NCI-H2196 treated with DMSO at 0.1 percent for 48 hours (cell line): ENCODE data around the gene ARHGAP22.

Source experiments
- DNase-seq: peaks from one replicate; lab custom pipeline; 2025; ENCODE audit not compliant: unreplicated experiment; lab: John Stamatoyannopoulos, UW

ARHGAP22 gene

GRCh38 chr10:48517911-48518811, 86.7 kb downstream of the ARHGAP22 start:
- no peak for DNase-seq

- no peak for DNase-seq
These were observed 87.4 kb downstream of the ARHGAP22 start for GRCh38 chr10:48517482-48517881.

- no peak for DNase-seq
These were observed 88.0 kb downstream of the ARHGAP22 start for GRCh38 chr10:48516911-48517310.

GRCh38 chr10:48514916-48515315, 90.0 kb downstream of the ARHGAP22 start:
- DNase-seq, result no peak

GRCh38 chr10:48514255-48514654, 90.6 kb downstream of the ARHGAP22 start:
- DNase-seq, result no peak

- DNase-seq, result no peak
These were observed 92.0 kb downstream of the ARHGAP22 start for GRCh38 chr10:48512861-48513260.

- DNase-seq, result no peak
These were observed 93.0 kb downstream of the ARHGAP22 start for GRCh38 chr10:48511875-48512231.

GRCh38 chr10:48511066-48511874, 93.6 kb downstream of the ARHGAP22 start:
- no peak for DNase-seq

- DNase-seq, result no peak
These were observed 94.7 kb downstream of the ARHGAP22 start for GRCh38 chr10:48509974-48510692.

GRCh38 chr10:48508791-48509772, 95.8 kb downstream of the ARHGAP22 start:
- DNase-seq, result no peak

GRCh38 chr10:48507933-48508790, 96.7 kb downstream of the ARHGAP22 start:
- no peak for DNase-seq

GRCh38 chr10:48507494-48507893, 97.4 kb downstream of the ARHGAP22 start:
- DNase-seq, result no peak

- no peak for DNase-seq
These were observed 98.5 kb downstream of the ARHGAP22 start for GRCh38 chr10:48506147-48506917.

GRCh38 chr10:48505394-48506112, 99.3 kb downstream of the ARHGAP22 start:
- DNase-seq, result no peak

GRCh38 chr10:48504141-48504885, 100.6 kb downstream of the ARHGAP22 start:
- DNase-seq, result no peak

GRCh38 chr10:48503293-48503911, 101.5 kb downstream of the ARHGAP22 start:
- no peak for DNase-seq

- no peak for DNase-seq
These were observed 102.1 kb downstream of the ARHGAP22 start for GRCh38 chr10:48502791-48503190.
